GM23248 (cell line): ENCODE data around the gene SIX5. TPM values are rescaled to one million over a fixed set of nuclear protein-coding genes. Genes with fewer than 3 reads are reported as not detected.

Experiments used
- DNase-seq: peaks from one replicate; pipeline ENCODE4 v3.0.0-alpha.2; 2015
- H2AFZ ChIP-seq: fragments of 200-600 bp; sonication (generic); 2 replicates; pipeline ENCODE4 v1.6.1; 2016; ENCODE audit warnings: antibody characterized with exemption
- H3F3A ChIP-seq: fragments of 200-600 bp; sonication (generic); 2 replicates; pipeline ENCODE4 v1.6.1; 2016; ENCODE audit warnings: mild to moderate bottlenecking, antibody characterized with exemption, mixed run types; ENCODE audit not compliant: insufficient read depth
- H3K27ac ChIP-seq: fragments of 200-600 bp; sonication (generic); 2 replicates; pipeline ENCODE4 v1.5.1; 2016; ENCODE audit warnings: mild to moderate bottlenecking
- H3K27me3 ChIP-seq: fragments of 200-600 bp; sonication (generic); replicated peaks from 2 replicates; pipeline ENCODE4 v1.6.1; 2016; ENCODE audit warnings: mild to moderate bottlenecking; ENCODE audit not compliant: insufficient read depth
- H3K36me3 ChIP-seq: fragments of 200-600 bp; sonication (generic); 2 replicates; pipeline ENCODE4 v1.6.1; 2016; ENCODE audit warnings: low read depth, mild to moderate bottlenecking
- H3K4me1 ChIP-seq: fragments of 200-600 bp; sonication (generic); 2 replicates; pipeline ENCODE4 v1.6.1; 2016; ENCODE audit warnings: mild to moderate bottlenecking; ENCODE audit not compliant: insufficient read depth
- H3K4me2 ChIP-seq: fragments of 200-600 bp; sonication (generic); one replicate; pipeline ENCODE4 v1.6.1; 2016; ENCODE audit warnings: mild to moderate bottlenecking; ENCODE audit not compliant: unreplicated experiment
- H3K4me3 ChIP-seq: fragments of 200-600 bp; sonication (generic); 2 replicates; pipeline ENCODE4 v1.5.1; 2016; ENCODE audit warnings: mild to moderate bottlenecking
- H3K79me2 ChIP-seq: fragments of 200-600 bp; sonication (generic); 2 replicates; pipeline ENCODE4 v1.6.1; 2016; ENCODE audit warnings: mild to moderate bottlenecking; ENCODE audit not compliant: insufficient read depth
- H3K9ac ChIP-seq: fragments of 200-600 bp; sonication (generic); 2 replicates; pipeline ENCODE4 v1.6.1; 2016; ENCODE audit warnings: mild to moderate bottlenecking
- H3K9me2 ChIP-seq: fragments of 200-600 bp; sonication (generic); 2 replicates; pipeline ENCODE4 v1.6.1; 2016; ENCODE audit warnings: mixed run types, mild to moderate bottlenecking, moderate library complexity; ENCODE audit not compliant: insufficient read depth
- H3K9me3 ChIP-seq: fragments of 200-600 bp; sonication (generic); one replicate; pipeline ENCODE4 v1.6.1; 2017; ENCODE audit warnings: low read depth
- H4K20me1 ChIP-seq: fragments of 200-600 bp; sonication (generic); 2 replicates; pipeline ENCODE4 v1.6.0; 2016; ENCODE audit not compliant: insufficient read depth
- EZH2 ChIP-seq: fragments of 200-600 bp; sonication (generic); IDR thresholded peaks from 2 replicates; pipeline ENCODE4 v1.6.1; 2018; ENCODE audit warnings: antibody characterized with exemption, mild to moderate bottlenecking; ENCODE audit not compliant: insufficient read depth, poor library complexity, severe bottlenecking
- EZH2phosphoT487 ChIP-seq: fragments of 200-600 bp; sonication (generic); IDR thresholded peaks from 2 replicates; pipeline ENCODE4 v1.6.1; 2018; ENCODE audit warnings: antibody characterized with exemption, moderate library complexity, mild to moderate bottlenecking, low read depth; ENCODE audit not compliant: insufficient read depth
- WGBS, 2 experiments: methylation state at CpG; one replicate each; pipeline ENCODE4 v1.1.6; 2015 to 2017; ENCODE audit warnings: low lambda C conversion rate in 2 of 2, low coverage in 1 of 2; ENCODE audit errors: missing lambda C conversion rate in 2 of 2; 5-methylcytosine and 5-hydroxymethylcytosine counted together
- in situ Hi-C: fragments of 300-500 bp; cut with MboI; formaldehyde crosslinking; loops from 2 replicates; pipeline ENCODE4 v1.15.0; 2020
- polyA plus RNA-seq: library from polyadenylated mRNA; unstranded; fragments of >200 nt; fragmentation: Nextera tagmentation; extraction: Ambion mirVana; gene quantifications from 2 replicates; pipeline ENCODE4 v1.2.1, GENCODE V29; 2016
- total RNA-seq: library from RNA; depleted of rRNA; stranded (reverse); fragments of >200 nt; shearing (Covaris generic); gene quantifications from 2 replicates; pipeline ENCODE4 v1.2.3, GENCODE V29; 2014

Gene SIX5
- total and polyA plus RNA-seq, 2 experiments from 2014 or later, result 6.1 to 16.8 TPM

DNA sequence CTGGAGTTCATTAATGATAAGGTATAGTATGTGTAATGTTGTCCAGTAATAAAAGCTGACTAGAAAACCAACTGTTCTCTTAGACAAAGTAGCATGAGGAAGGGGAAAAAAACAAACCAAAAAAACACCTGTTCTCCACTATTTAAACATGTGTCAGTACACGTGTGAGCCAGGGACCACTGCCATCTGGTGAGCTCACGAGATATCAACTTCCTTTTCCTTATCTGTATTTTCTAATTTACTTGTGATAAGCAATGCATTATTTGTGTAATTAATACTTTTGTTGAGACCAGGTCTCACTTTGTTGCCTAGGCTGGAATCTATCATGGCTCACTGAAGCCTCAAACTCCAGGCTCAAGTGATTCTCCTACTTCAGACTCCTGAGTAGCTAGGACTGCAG is 4.3 kb upstream of the SIX5 start:
- H3F3A ChIP-seq, result peaks cover 16% of the 10 kb centered on the region
- no peaks in the 10 kb centered on the region for H3K79me2 ChIP-seq
- no peak overlapping the region for H2AFZ ChIP-seq
- H3K4me3 ChIP-seq, result no peak overlapping the region
- no peaks in the 10 kb centered on the region for H3K4me1 ChIP-seq
- no peaks in the 10 kb centered on the region for H3K9me3 ChIP-seq
- no peak overlapping the region for H3K27ac ChIP-seq
- peaks cover 8% of the 10 kb centered on the region; the same call in 1 of the 2 replicates for H3K36me3 ChIP-seq
- 52 to 77% methylated on average over 2 of the region's 2 CpGs for WGBS, 2 experiments
- H3K9ac ChIP-seq, result no peak overlapping the region
- TF ChIP-seq EZH2 (no peak), EZH2phosphoT487 (no peak)
- DNase-seq, result no peak
- H3K4me2 ChIP-seq, result no peak overlapping the region
- H3K9me2 ChIP-seq, result no peaks in the 10 kb centered on the region
- in situ Hi-C loops, result no loop called here
- no peaks in the 10 kb centered on the region for H3K27me3 ChIP-seq
- H4K20me1 ChIP-seq, result no peaks in the 10 kb centered on the region

DNA sequence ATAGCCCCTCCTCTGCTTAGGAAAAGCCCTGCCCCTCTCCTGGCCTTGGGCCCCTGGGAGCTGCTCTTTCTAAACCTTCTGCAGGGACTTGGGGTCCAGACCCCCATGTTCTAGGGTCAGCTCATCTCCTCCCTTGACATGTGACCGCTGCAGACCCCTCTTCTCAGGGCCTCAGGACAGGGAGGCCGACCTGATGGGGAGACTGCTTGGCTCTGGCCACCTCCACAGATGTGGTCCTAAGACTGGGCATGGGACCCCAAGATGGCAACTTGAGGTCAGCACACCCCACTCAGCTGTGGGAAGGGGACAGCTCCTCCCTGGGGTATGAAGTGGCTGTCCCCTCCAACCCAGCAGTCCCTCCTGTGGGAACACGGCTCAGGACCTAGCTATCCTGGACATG is 3.9 kb upstream of the SIX5 start:
- no peaks in the 10 kb centered on the region for H4K20me1 ChIP-seq
- no peak overlapping the region for H3K27ac ChIP-seq
- H3K4me3 ChIP-seq, result no peak overlapping the region
- H3K9me2 ChIP-seq, result no peaks in the 10 kb centered on the region
- no peak for TF ChIP-seq EZH2
- no peak for TF ChIP-seq EZH2phosphoT487
- no peaks in the 10 kb centered on the region for H3K4me1 ChIP-seq
- H3K79me2 ChIP-seq, result no peaks in the 10 kb centered on the region
- no peaks in the 10 kb centered on the region for H3K27me3 ChIP-seq
- H2AFZ ChIP-seq, result no peak overlapping the region
- no peak for DNase-seq
- no peak overlapping the region for H3K4me2 ChIP-seq
- WGBS, 2 experiments, result 97 to 98% methylated on average over 3 of the region's 3 CpGs
- in situ Hi-C loops, result no loop called here
- H3K9me3 ChIP-seq, result no peaks in the 10 kb centered on the region
- H3K36me3 ChIP-seq, result peaks cover 5% of the 10 kb centered on the region; the same call in 1 of the 2 replicates
- H3K9ac ChIP-seq, result no peak overlapping the region
- H3F3A ChIP-seq, result peaks cover 16% of the 10 kb centered on the region

DNA sequence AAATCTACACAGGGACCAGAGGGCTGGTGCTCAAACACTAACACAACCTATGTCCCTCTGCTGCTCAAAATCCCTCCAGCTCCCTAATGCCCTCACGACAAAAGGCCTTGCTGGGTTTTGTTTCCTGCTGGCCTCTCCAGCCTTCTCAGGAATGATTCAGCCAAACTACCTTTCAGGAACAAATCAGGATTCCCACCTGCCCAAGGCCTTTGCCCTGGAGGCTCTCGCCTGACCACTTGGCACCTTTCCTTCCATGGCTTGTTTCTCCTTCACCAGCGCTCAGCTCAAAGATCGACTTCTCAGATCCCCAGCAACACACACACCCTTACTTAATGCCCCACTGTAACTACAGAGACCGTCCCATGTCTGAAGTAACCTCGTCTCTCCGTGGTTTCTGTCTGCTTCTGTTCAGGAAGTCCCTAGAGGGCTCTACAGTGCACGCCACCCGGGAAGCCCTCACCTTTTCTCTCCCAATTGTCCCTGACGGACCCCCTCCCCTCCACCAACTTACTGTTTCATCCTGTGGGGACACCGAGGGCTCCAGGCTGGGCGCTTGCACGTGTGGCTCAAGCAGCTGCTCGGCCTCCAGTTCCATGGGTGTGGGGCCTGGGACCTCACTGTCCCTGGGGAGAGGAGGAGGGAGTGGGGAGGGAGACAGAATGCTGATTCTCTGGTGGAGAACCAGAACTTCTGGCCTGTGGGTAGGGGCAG is 3.2 kb upstream of the SIX5 start:
- peaks cover 3% of the 10 kb centered on the region; the same call in 1 of the 2 replicates for H3K36me3 ChIP-seq
- no peaks in the 10 kb centered on the region for H3K27me3 ChIP-seq
- no peaks in the 10 kb centered on the region for H3K79me2 ChIP-seq
- no peak overlapping the region for H2AFZ ChIP-seq
- no peaks in the 10 kb centered on the region for H3K9me2 ChIP-seq
- H3F3A ChIP-seq, result peaks cover 16% of the 10 kb centered on the region
- no peak overlapping the region for H3K27ac ChIP-seq
- TF ChIP-seq EZH2, result no peak
- no peak for TF ChIP-seq EZH2phosphoT487
- H4K20me1 ChIP-seq, result no peaks in the 10 kb centered on the region
- no peaks in the 10 kb centered on the region for H3K4me1 ChIP-seq
- no peak overlapping the region for H3K4me3 ChIP-seq
- in situ Hi-C loops, result no loop called here
- H3K9me3 ChIP-seq, result no peaks in the 10 kb centered on the region
- no peak overlapping the region for H3K9ac ChIP-seq
- no peak overlapping the region for H3K4me2 ChIP-seq
- DNase-seq, result no peak
- 82 to 84% methylated on average over 14 of the region's 14 CpGs for WGBS, 2 experiments

DNA sequence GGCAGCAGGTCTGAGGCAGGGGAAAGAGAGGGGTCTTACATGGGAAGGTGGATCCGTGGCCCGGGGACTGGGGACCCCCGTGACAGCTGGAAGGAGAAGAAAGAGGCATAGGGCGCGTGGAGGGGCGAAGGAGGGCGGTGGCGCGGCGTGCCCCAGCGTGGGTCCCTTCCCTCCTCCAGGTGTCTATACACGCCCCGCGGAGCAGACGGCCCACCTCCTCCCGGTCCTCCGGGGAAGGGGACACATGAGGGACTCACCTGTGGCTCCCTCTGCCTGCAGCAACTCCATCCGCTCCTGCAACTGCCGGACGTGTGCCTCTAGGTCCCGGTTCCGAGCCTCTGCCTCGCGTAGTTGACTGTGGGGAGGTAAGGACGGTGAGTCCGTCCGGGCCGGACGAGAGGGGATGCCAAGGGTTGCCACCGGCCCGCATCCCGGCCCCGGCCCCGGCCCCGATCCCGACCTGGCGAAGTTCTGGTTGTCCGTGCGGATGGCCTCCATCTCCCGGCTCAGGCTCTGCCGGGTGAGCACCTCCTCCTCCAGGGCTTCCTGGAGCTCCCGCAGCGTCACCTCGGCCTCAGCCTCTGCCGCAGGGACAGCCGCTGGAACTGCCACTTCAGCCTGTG is 2.4 kb upstream of the SIX5 start:
- Histone ChIP-seq H3K9me2 (no peaks in the 10 kb centered on the region), H3K4me3 (no peak overlapping the region), H2AFZ (no peak overlapping the region), H3F3A (peaks cover 16% of the 10 kb centered on the region), H3K4me2 (peak overlapping the region; percentile 10), H3K9ac (0 out of 2 replicates have a peak overlapping the region, but pooled peaks have one; percentile 12), H3K9me3 (no peaks in the 10 kb centered on the region), H3K79me2 (peaks cover 2% of the 10 kb centered on the region; the same call in 1 of the 2 replicates), H3K4me1 (peaks cover 3% of the 10 kb centered on the region; the same call in 1 of the 2 replicates), H4K20me1 (no peaks in the 10 kb centered on the region), H3K36me3 (no peaks in the 10 kb centered on the region; the same call in 1 of the 2 replicates), H3K27me3 (no peaks in the 10 kb centered on the region), H3K27ac (peak overlapping the region; percentile 91)
- WGBS, 2 experiments, result 84 to 86% methylated on average over 32 to 44 of the region's 46 CpGs
- TF ChIP-seq EZH2, result no peak
- no peak for TF ChIP-seq EZH2phosphoT487
- DNase-seq, result no peak
- in situ Hi-C loops, result no loop called here
